PC-3 (cell line): ENCODE results near the gene ZBTB7C. TPM values are rescaled to one million over a fixed set of nuclear protein-coding genes. Genes with fewer than 3 reads are reported as not detected.

Experiments
- ATAC-seq: fragments of 200-7000 bp; cut with Tn5 transposase; 2 replicates; pipeline ENCODE4 v1.9.1; 2020; ENCODE audit warnings: mild to moderate bottlenecking, moderate library complexity
- BruUV-seq: library from RNA; stranded (reverse); fragments of 400-500 nt; replicated peaks from 2 replicates; lab custom pipeline; 2021; lab: Mats Ljungman, UMichigan
- CTCF ChIA-PET: fragments of 300-600 bp; sonication (Branson Sonifier 250); formaldehyde crosslinking; loops from one replicate; lab custom pipeline; 2022; ENCODE audit warnings: antibody characterized with exemption; lab: Charles Lee
- POLR2A ChIA-PET: fragments of 300-600 bp; sonication (Branson Sonifier 250); formaldehyde crosslinking; loops from one replicate; lab custom pipeline; 2022; ENCODE audit warnings: antibody characterized with exemption; ENCODE audit not compliant: unreplicated experiment; lab: Charles Lee
- DNase-seq: peaks from one replicate; pipeline ENCODE4 v3.0.0-alpha.2; 2015
- H2AFZ ChIP-seq: fragments of 300-600 bp; sonication (generic); 2 replicates; pipeline ENCODE4 v1.6.0; 2016; ENCODE audit warnings: antibody characterized with exemption, low read length
- H3F3A ChIP-seq: fragments of 300-600 bp; sonication (generic); one replicate; pipeline ENCODE4 v1.6.0; 2017; ENCODE audit warnings: antibody characterized with exemption, low read length, control low read depth, mild to moderate bottlenecking; ENCODE audit not compliant: unreplicated experiment
- H3K27ac ChIP-seq: fragments of 300-600 bp; sonication (generic); 2 replicates; pipeline ENCODE4 v1.5.1; 2016; ENCODE audit warnings: mild to moderate bottlenecking, low read length
- H3K27me3 ChIP-seq: fragments of 300-600 bp; sonication (generic); 2 replicates; pipeline ENCODE4 v1.6.1; 2016; ENCODE audit warnings: low read length, mixed read lengths
- H3K36me3 ChIP-seq: fragments of 300-600 bp; sonication (generic); 2 replicates; pipeline ENCODE4 v1.6.1; 2016; ENCODE audit warnings: low read depth, mixed run types, low read length, mixed read lengths
- H3K4me1 ChIP-seq: fragments of 300-600 bp; sonication (generic); 2 replicates; pipeline ENCODE4 v1.5.1; 2016; ENCODE audit warnings: low read length; ENCODE audit not compliant: insufficient read depth
- H3K4me2 ChIP-seq: fragments of 300-600 bp; sonication (generic); 2 replicates; pipeline ENCODE4 v1.6.0; 2016; ENCODE audit warnings: low read length
- H3K4me3 ChIP-seq: fragments of 300-600 bp; sonication (generic); 2 replicates; pipeline ENCODE4 v1.5.1; 2016; ENCODE audit warnings: mild to moderate bottlenecking, low read length, mixed read lengths
- H3K79me2 ChIP-seq: fragments of 300-600 bp; sonication (generic); 2 replicates; pipeline ENCODE4 v1.6.1; 2017; ENCODE audit warnings: low read length, mixed read lengths
- H3K9ac ChIP-seq: fragments of 300-600 bp; sonication (generic); 2 replicates; pipeline ENCODE4 v1.6.0; 2016; ENCODE audit warnings: mild to moderate bottlenecking, low read length
- H3K9me2 ChIP-seq: fragments of 300-600 bp; sonication (generic); replicated peaks from 2 replicates; pipeline ENCODE4 v1.6.1; 2016; ENCODE audit warnings: mixed run types, low read length, mixed read lengths
- H3K9me3 ChIP-seq: fragments of 300-600 bp; sonication (generic); 2 replicates; pipeline ENCODE4 v1.6.1; 2016; ENCODE audit warnings: low read length, mixed read lengths
- H4K20me1 ChIP-seq: fragments of 300-600 bp; sonication (generic); 2 replicates; pipeline ENCODE4 v1.6.1; 2016; ENCODE audit warnings: low read length, mixed read lengths
- CTCF ChIP-seq: fragments of 300-600 bp; sonication (generic); conservative IDR thresholded peaks from 2 replicates; pipeline ENCODE4 v1.5.1; 2017; ENCODE audit warnings: antibody characterized with exemption, low read depth, mild to moderate bottlenecking, low read length
- EZH2 ChIP-seq: fragments of 300-600 bp; sonication (generic); IDR thresholded peaks from one replicate; pipeline ENCODE4 v1.6.1; 2017; ENCODE audit warnings: antibody characterized with exemption, mild to moderate bottlenecking, low read length; ENCODE audit not compliant: unreplicated experiment
- EZH2phosphoT487 ChIP-seq: fragments of 300-600 bp; sonication (generic); IDR thresholded peaks from 2 replicates; pipeline ENCODE4 v1.6.1; 2018; ENCODE audit warnings: mild to moderate bottlenecking, antibody characterized with exemption, low read length, borderline replicate concordance
- intact Hi-C: fragments of 100-400 bp; cut with micrococcal nuclease; formaldehyde crosslinking; loops from 2 replicates; pipeline ENCODE4 v1.9.0; 2023
- total RNA-seq: library from RNA; depleted of rRNA; stranded (reverse); fragments of >200 nt; gene quantifications from 2 replicates; pipeline ENCODE4 v1.2.3, GENCODE V29; 2014

The ZBTB7C gene
- total RNA-seq, 1 experiment from 2014 or later: 1.3 TPM

- no peaks in the 10 kb centered on the region for H3K9me3 ChIP-seq
- BruUV-seq: no TSS peak
- H3K79me2 ChIP-seq: no peaks in the 10 kb centered on the region
- H3F3A ChIP-seq: no peaks in the 10 kb centered on the region
- H3K27me3 ChIP-seq: no peaks in the 10 kb centered on the region
- peaks cover 19% of the 10 kb centered on the region for H3K4me1 ChIP-seq
- ChIA-PET CTCF (interaction anchor here (0.6 kb wide), 1 partner anchor 11 kb away, joined by 3 read pairs; no protein-coding TSS in a partner anchor), POLR2A (no interaction called here)
- no peaks in the 10 kb centered on the region for H4K20me1 ChIP-seq
- H2AFZ ChIP-seq: no peak overlapping the region
- H3K9ac ChIP-seq: peak overlapping the region; percentile 61
- peak overlapping the region; percentile 28; the same call in 1 of the 2 replicates for H3K4me2 ChIP-seq
- H3K27ac ChIP-seq: peak overlapping the region; percentile 92
- DNase-seq (peak; percentile 74), ATAC-seq (peak; percentile 79)
- intact Hi-C loops: no loop called here
- H3K4me3 ChIP-seq: no peak overlapping the region
- no peaks in the 10 kb centered on the region for H3K9me2 ChIP-seq
- no peaks in the 10 kb centered on the region for H3K36me3 ChIP-seq
- TF ChIP-seq EZH2: no peak
- no peak for TF ChIP-seq EZH2phosphoT487
- no peak for TF ChIP-seq CTCF
These were observed 46.6 kb upstream of the ZBTB7C start for GRCh38 chr18:48455555-48456478.

- Histone ChIP-seq H3K4me3 (no peak overlapping the region), H3K4me2 (no peak overlapping the region), H3K36me3 (no peaks in the 10 kb centered on the region), H3K4me1 (peaks cover 17% of the 10 kb centered on the region), H3K79me2 (no peaks in the 10 kb centered on the region), H3K27ac (no peak overlapping the region), H3K9me2 (no peaks in the 10 kb centered on the region), H4K20me1 (no peaks in the 10 kb centered on the region), H3K9me3 (no peaks in the 10 kb centered on the region), H3K27me3 (no peaks in the 10 kb centered on the region), H3F3A (no peaks in the 10 kb centered on the region), H3K9ac (no peak overlapping the region), H2AFZ (no peak overlapping the region)
- ChIA-PET POLR2A (no interaction called here), CTCF (no interaction called here)
- no peak for DNase-seq
- intact Hi-C loops: no loop called here
- TF ChIP-seq EZH2 (no peak), EZH2phosphoT487 (no peak), CTCF (no peak)
- ATAC-seq: no peak
- BruUV-seq: no TSS peak
These were observed 45.1 kb upstream of the ZBTB7C start for GRCh38 chr18:48454261-48454757.
